OCI-LY1 (cell line): ENCODE results near the gene PKD2L1.

Source experiments
- H2AFZ ChIP-seq: fragments of 200-600 bp; sonication (generic), shearing (Covaris generic); 2 replicates; pipeline ENCODE4 v1.6.0; 2014; ENCODE audit warnings: antibody characterized with exemption, mild to moderate bottlenecking, low read length
- H3F3A ChIP-seq: fragments of 200-600 bp; sonication (generic), shearing (Covaris generic); 2 replicates; pipeline ENCODE4 v1.6.0; 2014; ENCODE audit warnings: mild to moderate bottlenecking, antibody characterized with exemption, low read length, moderate library complexity; ENCODE audit not compliant: insufficient read depth
- H3K27ac ChIP-seq: fragments of 200-600 bp; sonication (generic); 2 replicates; pipeline ENCODE4 v1.5.1; 2014; ENCODE audit warnings: low read length, mixed run types, mild to moderate bottlenecking, low read depth; ENCODE audit not compliant: poor library complexity, severe bottlenecking
- H3K27me3 ChIP-seq: fragments of 200-600 bp; sonication (generic); 2 replicates; pipeline ENCODE4 v1.6.0; 2014; ENCODE audit warnings: antibody characterized with exemption, mild to moderate bottlenecking, low read length, moderate library complexity; ENCODE audit not compliant: insufficient read depth
- H3K36me3 ChIP-seq: fragments of 200-600 bp; sonication (generic); 2 replicates; pipeline ENCODE4 v1.6.1; 2014; ENCODE audit warnings: mild to moderate bottlenecking, antibody characterized with exemption, low read length, moderate library complexity, mixed read lengths; ENCODE audit not compliant: insufficient read depth
- H3K4me1 ChIP-seq: fragments of 200-600 bp; sonication (generic); 2 replicates; pipeline ENCODE4 v1.5.1; 2014; ENCODE audit warnings: mild to moderate bottlenecking, low read length, moderate library complexity; ENCODE audit not compliant: insufficient read depth, severe bottlenecking
- H3K4me2 ChIP-seq: fragments of 200-600 bp; sonication (generic), shearing (Covaris generic); 2 replicates; pipeline ENCODE4 v1.6.1; 2014; ENCODE audit warnings: low read length
- H3K4me3 ChIP-seq: fragments of 200-600 bp; sonication (generic); 2 replicates; pipeline ENCODE4 v1.5.1; 2014; ENCODE audit warnings: low read length, low read depth, mild to moderate bottlenecking, mixed read lengths; ENCODE audit not compliant: poor library complexity, severe bottlenecking
- H3K79me2 ChIP-seq: fragments of 200-600 bp; shearing (Covaris generic); 2 replicates; pipeline ENCODE4 v1.6.1; 2016; ENCODE audit warnings: mixed run types, low read length, mixed read lengths; ENCODE audit not compliant: insufficient read depth
- H3K9ac ChIP-seq: fragments of 200-600 bp; sonication (generic), shearing (Covaris generic); 2 replicates; pipeline ENCODE4 v1.6.1; 2014; ENCODE audit warnings: mild to moderate bottlenecking, low read length, mixed read lengths
- H3K9me2 ChIP-seq: fragments of 200-600 bp; sonication (generic), shearing (Covaris generic); 2 replicates; pipeline ENCODE4 v1.6.1; 2014; ENCODE audit warnings: low read depth, mild to moderate bottlenecking, low read length, mixed read lengths
- H3K9me3 ChIP-seq: fragments of 200-600 bp; shearing (Covaris generic); 2 replicates; pipeline ENCODE4 v1.6.1; 2014; ENCODE audit warnings: low read length, mixed read lengths
- H4K20me1 ChIP-seq: fragments of 200-600 bp; sonication (generic), shearing (Covaris generic); 2 replicates; pipeline ENCODE4 v1.6.0; 2016; ENCODE audit warnings: mild to moderate bottlenecking, low read length; ENCODE audit not compliant: insufficient read depth
- CTCF ChIP-seq: fragments of 200-600 bp; sonication (generic), shearing (Covaris generic); IDR thresholded peaks from 2 replicates; pipeline ENCODE4 v1.5.1; 2017; ENCODE audit warnings: mild to moderate bottlenecking, antibody characterized with exemption, low read length, moderate library complexity, mixed read lengths
- EZH2 ChIP-seq: fragments of 200-600 bp; sonication (generic), shearing (Covaris generic); IDR thresholded peaks from 2 replicates; pipeline ENCODE4 v1.8.0; 2017; ENCODE audit warnings: borderline replicate concordance, mixed run types, mild to moderate bottlenecking, antibody characterized with exemption, low read length, moderate library complexity, mixed read lengths

Gene PKD2L1

GRCh38 chr10:100364735-100365391, 34.8 kb upstream of the PKD2L1 start:
- Histone ChIP-seq H4K20me1 (no peaks in the 10 kb centered on the region), H3K4me3 (no peak overlapping the region), H3K27ac (no peak overlapping the region), H3K36me3 (peaks cover 35% of the 10 kb centered on the region), H3F3A (no peaks in the 10 kb centered on the region), H3K9me3 (no peaks in the 10 kb centered on the region), H3K9me2 (no peaks in the 10 kb centered on the region), H2AFZ (no peak overlapping the region), H3K4me1 (peaks cover 1% of the 10 kb centered on the region), H3K27me3 (no peaks in the 10 kb centered on the region), H3K79me2 (no peaks in the 10 kb centered on the region), H3K4me2 (no peak overlapping the region), H3K9ac (no peak overlapping the region)
- TF ChIP-seq EZH2 (no peak), CTCF (no peak)

DNA sequence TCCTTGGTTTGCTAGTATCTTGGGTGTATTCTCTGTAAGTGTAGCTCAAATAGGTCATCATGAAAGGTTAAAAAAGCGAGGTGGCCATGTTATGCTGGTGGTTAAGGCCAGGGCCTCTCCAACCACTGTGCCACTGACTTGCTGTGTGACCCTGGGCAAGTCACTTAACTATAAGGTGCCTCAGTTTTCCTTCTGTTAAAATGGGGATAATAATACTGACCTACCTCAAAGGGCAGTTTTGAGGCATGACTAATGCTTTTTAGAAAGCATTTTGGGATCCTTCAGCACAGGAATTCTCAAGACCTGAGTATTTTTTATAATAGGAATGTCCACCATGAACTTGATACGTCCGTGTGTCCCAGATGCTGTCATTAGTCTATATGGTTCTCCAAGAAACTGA, 34.1 kb upstream of the PKD2L1 start:
- no peaks in the 10 kb centered on the region for H3K79me2 ChIP-seq
- H3K9me3 ChIP-seq = no peaks in the 10 kb centered on the region
- no peaks in the 10 kb centered on the region for H3K4me1 ChIP-seq
- H3K36me3 ChIP-seq = peaks cover 42% of the 10 kb centered on the region
- TF ChIP-seq EZH2 (no peak), CTCF (no peak)
- H3K4me2 ChIP-seq = no peak overlapping the region
- no peak overlapping the region for H3K27ac ChIP-seq
- no peak overlapping the region for H3K9ac ChIP-seq
- no peaks in the 10 kb centered on the region for H3F3A ChIP-seq
- no peaks in the 10 kb centered on the region for H4K20me1 ChIP-seq
- H2AFZ ChIP-seq = no peak overlapping the region
- no peaks in the 10 kb centered on the region for H3K27me3 ChIP-seq
- H3K4me3 ChIP-seq = no peak overlapping the region
- no peaks in the 10 kb centered on the region for H3K9me2 ChIP-seq

DNA sequence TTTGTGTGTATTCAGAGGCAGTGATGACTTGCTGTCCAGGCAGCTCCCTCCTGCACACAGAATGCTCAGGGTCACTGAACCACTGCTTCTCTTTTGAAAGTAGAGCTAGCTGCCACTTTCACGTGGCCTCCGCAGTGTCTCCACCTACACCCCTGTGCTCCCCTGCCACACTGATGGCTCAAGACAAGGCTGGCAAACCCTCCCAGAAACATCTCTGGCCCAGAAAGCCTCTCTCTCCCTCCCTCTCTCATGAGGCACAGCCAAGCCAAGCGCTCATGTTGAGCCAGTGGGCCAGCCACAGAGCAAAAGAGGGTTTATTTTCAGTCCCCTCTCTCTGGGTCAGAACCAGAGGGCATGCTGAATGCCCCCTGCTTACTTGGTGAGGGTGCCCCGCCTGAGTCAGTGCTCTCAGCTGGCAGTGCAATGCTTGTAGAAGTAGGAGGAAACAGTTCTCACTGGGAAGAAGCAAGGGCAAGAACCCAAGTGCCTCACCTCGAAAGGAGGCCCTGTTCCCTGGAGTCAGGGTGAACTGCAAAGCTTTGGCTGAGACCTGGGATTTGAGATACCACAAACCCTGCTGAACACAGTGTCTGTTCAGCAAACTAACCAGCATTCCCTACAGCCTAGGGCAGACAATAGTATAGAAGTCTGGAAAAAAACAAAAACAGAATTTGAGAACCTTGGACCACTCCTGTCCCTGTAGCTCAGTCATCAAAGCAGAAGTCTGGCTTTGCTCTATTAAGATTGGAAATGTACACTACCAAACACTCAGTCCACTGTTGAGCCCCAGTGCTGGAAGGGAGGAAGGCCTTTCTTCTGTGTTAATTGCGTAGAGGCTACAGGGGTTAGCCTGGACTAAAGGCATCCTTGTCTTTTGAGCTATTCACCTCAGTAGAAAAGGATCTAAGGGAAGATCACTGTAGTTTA, 32.8 kb upstream of the PKD2L1 start:
- H3K9ac ChIP-seq = no peak overlapping the region
- H3K27me3 ChIP-seq = no peaks in the 10 kb centered on the region
- no peaks in the 10 kb centered on the region for H3K4me1 ChIP-seq
- H3K9me2 ChIP-seq = no peaks in the 10 kb centered on the region
- H4K20me1 ChIP-seq = no peaks in the 10 kb centered on the region
- H3K4me2 ChIP-seq = no peak overlapping the region
- H3F3A ChIP-seq = no peaks in the 10 kb centered on the region
- H3K4me3 ChIP-seq = no peak overlapping the region
- H3K79me2 ChIP-seq = no peaks in the 10 kb centered on the region
- H3K36me3 ChIP-seq = peaks cover 49% of the 10 kb centered on the region
- no peak for TF ChIP-seq EZH2
- TF ChIP-seq CTCF = no peak
- no peaks in the 10 kb centered on the region for H3K9me3 ChIP-seq
- no peak overlapping the region for H3K27ac ChIP-seq
- H2AFZ ChIP-seq = no peak overlapping the region
